ENCODE data around the gene KLK5. TPM values are rescaled to one million over a fixed set of nuclear protein-coding genes. Genes with fewer than 3 reads are reported as not detected.
A peak's percentile ranks its signal among the peaks of the same experiment; 100 is the strongest.

KLK5 gene
- polyA plus RNA-seq, 1 donor (not counting 4 experiments of a cell fraction or from before 2014, with no cell fraction given): 477 TPM

DNA sequence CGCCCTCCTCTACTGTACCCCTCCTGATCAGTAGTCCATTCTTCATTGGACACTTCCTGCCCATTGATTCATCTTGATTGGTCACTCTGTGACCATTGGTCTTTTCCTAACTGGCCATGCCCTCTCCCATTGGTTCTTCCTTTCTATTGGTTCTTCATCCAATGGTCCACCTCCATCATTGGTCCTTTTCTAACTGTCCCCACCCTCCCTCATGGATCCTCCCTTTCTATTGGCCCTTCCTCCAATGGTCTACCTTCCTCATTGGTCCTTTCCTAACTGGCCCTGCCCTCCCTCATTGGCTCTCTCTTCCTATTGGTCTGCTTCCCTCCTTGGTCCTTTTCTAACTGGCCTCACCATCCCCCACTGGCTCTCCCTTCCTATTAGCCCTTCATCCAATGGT lies 9.4 kb upstream of the KLK5 start:
- Histone ChIP-seq H3K9me1 (ENCODE audit: control insufficient read depth, extremely low read depth, insufficient read depth, low read length) (no peaks in the 10 kb centered on the region), H3K9me3 (ENCODE audit: control insufficient read depth, low read depth, low read length) (peaks cover 3% of the 10 kb centered on the region), H4K20me1 (ENCODE audit: control insufficient read depth, extremely low read depth, insufficient read depth, low read length) (no peaks in the 10 kb centered on the region), H3K9ac (ENCODE audit: control insufficient read depth, extremely low read depth, insufficient read depth, low read length) (no peak overlapping the region), H3K36me3 (ENCODE audit: control insufficient read depth in 2 of 2, extremely low read depth in 1 of 2, insufficient read depth in 2 of 2, low read length in 2 of 2) (no peaks in the 10 kb centered on the region), H3K27me3 (ENCODE audit: control insufficient read depth, extremely low read depth, insufficient read depth, low read length) (peaks cover 4% of the 10 kb centered on the region), H3K4me2 (ENCODE audit: control insufficient read depth, extremely low read depth, insufficient read depth, low read depth, low read length) (no peak overlapping the region), H3K4me1 (ENCODE audit: control insufficient read depth, extremely low read depth, insufficient read depth, low read length) (peaks cover 3% of the 10 kb centered on the region), H2AFZ (ENCODE audit: control insufficient read depth, low read length) (no peak overlapping the region), H3K79me2 (ENCODE audit: control insufficient read depth, insufficient read depth, low read length) (no peaks in the 10 kb centered on the region), H3K4me3 (ENCODE audit: control insufficient read depth in 2 of 3, extremely low read depth in 1 of 3, insufficient read depth in 2 of 3, low read depth in 1 of 3, low read length in 3 of 3) (no peak overlapping the region), H3K27ac (ENCODE audit: control insufficient read depth, insufficient read depth, low read length) (no peak overlapping the region)
- DNase-seq (ENCODE audit: low read depth, low spot score) (no peak), FAIRE-seq (no peak)
- TF ChIP-seq EZH2 (IDR thresholded peaks at IDR 0.05; ENCODE audit: low read length): no peak
- TF ChIP-seq, protein P1, sequence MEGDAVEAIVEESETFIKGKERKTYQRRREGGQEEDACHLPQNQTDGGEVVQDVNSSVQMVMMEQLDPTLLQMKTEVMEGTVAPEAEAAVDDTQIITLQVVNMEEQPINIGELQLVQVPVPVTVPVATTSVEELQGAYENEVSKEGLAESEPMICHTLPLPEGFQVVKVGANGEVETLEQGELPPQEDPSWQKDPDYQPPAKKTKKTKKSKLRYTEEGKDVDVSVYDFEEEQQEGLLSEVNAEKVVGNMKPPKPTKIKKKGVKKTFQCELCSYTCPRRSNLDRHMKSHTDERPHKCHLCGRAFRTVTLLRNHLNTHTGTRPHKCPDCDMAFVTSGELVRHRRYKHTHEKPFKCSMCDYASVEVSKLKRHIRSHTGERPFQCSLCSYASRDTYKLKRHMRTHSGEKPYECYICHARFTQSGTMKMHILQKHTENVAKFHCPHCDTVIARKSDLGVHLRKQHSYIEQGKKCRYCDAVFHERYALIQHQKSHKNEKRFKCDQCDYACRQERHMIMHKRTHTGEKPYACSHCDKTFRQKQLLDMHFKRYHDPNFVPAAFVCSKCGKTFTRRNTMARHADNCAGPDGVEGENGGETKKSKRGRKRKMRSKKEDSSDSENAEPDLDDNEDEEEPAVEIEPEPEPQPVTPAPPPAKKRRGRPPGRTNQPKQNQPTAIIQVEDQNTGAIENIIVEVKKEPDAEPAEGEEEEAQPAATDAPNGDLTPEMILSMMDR (optimal IDR thresholded peaks at IDR 0.05 in 1 of 3, IDR thresholded peaks at IDR 0.05 in 1 of 3, conservative IDR thresholded peaks at IDR 0.05 in 1 of 3; ENCODE audit: extremely low read depth in 1 of 3, insufficient read depth in 2 of 3, low read length in 3 of 3): no peak
- dilution Hi-C loops (cut with MboI; ENCODE audit: extremely low pct_ligation_motif_present, low sequenced_read_pairs): no loop called here

DNA sequence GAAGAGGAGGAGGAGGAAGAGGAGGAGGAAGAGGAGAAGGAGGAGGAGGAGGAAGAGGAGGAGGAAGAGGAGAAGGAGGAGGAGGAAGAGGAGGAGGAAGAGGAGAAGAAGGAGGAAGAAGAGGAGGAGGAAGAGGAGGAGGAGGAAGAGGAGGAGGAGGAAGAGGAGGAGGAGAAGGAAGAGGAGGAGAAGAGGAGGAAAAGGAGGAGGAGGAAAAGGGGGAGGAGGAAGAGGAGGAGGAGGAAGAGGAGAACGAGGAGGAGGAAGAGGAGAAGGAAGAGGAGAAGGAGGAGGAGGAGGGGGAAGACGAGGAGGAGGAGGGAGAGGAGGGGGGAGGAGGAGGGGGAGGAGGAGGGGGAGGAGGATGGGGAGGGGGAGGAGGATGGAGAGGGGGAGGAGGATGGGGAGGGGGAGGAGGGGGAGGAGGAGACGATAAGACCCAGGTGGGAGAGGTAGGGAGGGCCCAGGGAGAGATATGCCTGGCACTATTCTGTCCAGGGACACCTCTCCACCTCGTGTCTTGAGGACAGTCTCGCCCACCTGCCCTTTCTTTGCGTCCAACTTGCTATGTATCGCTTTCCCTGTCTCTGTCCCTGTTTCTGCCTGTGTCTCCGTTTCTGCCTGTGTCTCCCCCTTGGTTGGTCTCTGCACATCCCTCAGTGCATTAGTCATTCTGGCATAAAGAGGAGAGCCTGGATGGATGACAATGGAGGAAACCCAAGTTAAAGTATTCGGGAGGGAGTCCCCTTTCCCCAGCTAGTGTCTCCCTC lies 7.1 kb upstream of the KLK5 start:
- H3K27me3 ChIP-seq (ENCODE audit: control insufficient read depth, extremely low read depth, insufficient read depth, low read length): peaks cover 4% of the 10 kb centered on the region
- H3K4me3 ChIP-seq (ENCODE audit: control insufficient read depth in 2 of 3, extremely low read depth in 1 of 3, insufficient read depth in 2 of 3, low read depth in 1 of 3, low read length in 3 of 3): no peak overlapping the region
- dilution Hi-C loops (cut with MboI; ENCODE audit: extremely low pct_ligation_motif_present, low sequenced_read_pairs): no loop called here
- TF ChIP-seq, protein P1 (optimal IDR thresholded peaks at IDR 0.05 in 1 of 3, IDR thresholded peaks at IDR 0.05 in 1 of 3, conservative IDR thresholded peaks at IDR 0.05 in 1 of 3; ENCODE audit: extremely low read depth in 1 of 3, insufficient read depth in 2 of 3, low read length in 3 of 3): no peak
- no peak for TF ChIP-seq EZH2 (IDR thresholded peaks at IDR 0.05; ENCODE audit: low read length)
- peaks cover 3% of the 10 kb centered on the region for H3K4me1 ChIP-seq (ENCODE audit: control insufficient read depth, extremely low read depth, insufficient read depth, low read length)
- peak overlapping the region; percentile 30 for H2AFZ ChIP-seq (ENCODE audit: control insufficient read depth, low read length)
- H3K9me3 ChIP-seq (ENCODE audit: control insufficient read depth, low read depth, low read length): peaks cover 3% of the 10 kb centered on the region
- FAIRE-seq (peak; percentile 70), DNase-seq (ENCODE audit: low read depth, low spot score) (no peak)
- H3K27ac ChIP-seq (ENCODE audit: control insufficient read depth, insufficient read depth, low read length): no peak overlapping the region
- H3K4me2 ChIP-seq (ENCODE audit: control insufficient read depth, extremely low read depth, insufficient read depth, low read depth, low read length): no peak overlapping the region
- no peaks in the 10 kb centered on the region for H3K36me3 ChIP-seq (ENCODE audit: control insufficient read depth in 2 of 2, extremely low read depth in 1 of 2, insufficient read depth in 2 of 2, low read length in 2 of 2)
- H3K9ac ChIP-seq (ENCODE audit: control insufficient read depth, extremely low read depth, insufficient read depth, low read length): no peak overlapping the region
- no peaks in the 10 kb centered on the region for H4K20me1 ChIP-seq (ENCODE audit: control insufficient read depth, extremely low read depth, insufficient read depth, low read length)
- H3K9me1 ChIP-seq (ENCODE audit: control insufficient read depth, extremely low read depth, insufficient read depth, low read length): no peaks in the 10 kb centered on the region
- no peaks in the 10 kb centered on the region for H3K79me2 ChIP-seq (ENCODE audit: control insufficient read depth, insufficient read depth, low read length)

Measured in keratinocyte (primary cell).